CD4-positive, alpha-beta memory T cell (primary cell): ENCODE results near the gene CAPRIN1. TPM values are rescaled to one million over a fixed set of nuclear protein-coding genes. Genes with fewer than 3 reads are reported as not detected.
A peak's percentile ranks its signal among the peaks of the same experiment; 100 is the strongest.

Experiments used
- CTCF ChIA-PET: fragments of 350-600 bp; sonication (Branson Sonifier 250); formaldehyde crosslinking; loops from one replicate; lab custom pipeline; 2021; ENCODE audit warnings: inconsistent platforms; ENCODE audit not compliant: partially characterized antibody; lab: Charles Lee
- POLR2A ChIA-PET: fragments of 350-600 bp; sonication (Branson Sonifier 250); formaldehyde crosslinking; loops from one replicate; lab custom pipeline; 2021; ENCODE audit not compliant: partially characterized antibody; lab: Charles Lee
- DNase-seq, 5 donors: peaks; one replicate each; pipeline versions ENCODE4 v3.0.0 to v3.0.0-alpha.2; 2020 to 2022; ENCODE audit warnings: mixed read lengths in 1 of 5
- H3K27ac ChIP-seq: one replicate; pipeline ENCODE4 v1.7.0; 2013; ENCODE audit warnings: low read depth, low read length
- H3K27me3 ChIP-seq: 2 replicates; pipeline ENCODE4 v1.7.0; 2013; ENCODE audit warnings: mild to moderate bottlenecking, low read length, moderate library complexity; ENCODE audit not compliant: insufficient read depth
- H3K36me3 ChIP-seq: 2 replicates; pipeline ENCODE4 v1.7.0; 2013; ENCODE audit warnings: mild to moderate bottlenecking, low read length, moderate library complexity; ENCODE audit not compliant: insufficient read depth
- H3K4me1 ChIP-seq: 2 replicates; pipeline ENCODE4 v1.7.0; 2013; ENCODE audit warnings: mild to moderate bottlenecking, low read length, moderate library complexity; ENCODE audit not compliant: insufficient read depth
- H3K4me3 ChIP-seq, 2 donors: one replicate each; pipeline ENCODE4 v1.7.0; 2013; ENCODE audit warnings: low read length in 2 of 2, mild to moderate bottlenecking in 1 of 2
- H3K9me3 ChIP-seq, 2 donors: one replicate each; pipeline ENCODE4 v1.7.0; 2013; ENCODE audit warnings: low read length in 2 of 2, control low read depth in 1 of 2; ENCODE audit not compliant: control insufficient read depth in 1 of 2
- H3K27ac Mint-ChIP-seq, 7 donors: one replicate each; pipeline ENCODE4 v1.8.0; 2020 to 2021; ENCODE audit warnings: mixed read lengths in 7 of 7, mild to moderate bottlenecking in 6 of 7, inconsistent platforms in 3 of 7, moderate library complexity in 3 of 7
- H3K27me3 Mint-ChIP-seq, 2 donors: one replicate each; pipeline ENCODE4 v1.8.0; 2020 to 2021; ENCODE audit warnings: mixed read lengths in 2 of 2
- H3K36me3 Mint-ChIP-seq, 2 donors: one replicate each; pipeline ENCODE4 v1.8.0; 2020 to 2021; ENCODE audit warnings: mixed read lengths in 2 of 2, inconsistent platforms in 1 of 2, mild to moderate bottlenecking in 1 of 2
- H3K4me1 Mint-ChIP-seq, 4 donors: one replicate each; pipeline ENCODE4 v1.8.0; 2020 to 2021; ENCODE audit warnings: mixed read lengths in 4 of 4, mild to moderate bottlenecking in 1 of 4
- H3K4me3 Mint-ChIP-seq, 8 donors: one replicate each; pipeline ENCODE4 v1.8.0; 2020 to 2021; ENCODE audit warnings: mixed read lengths in 8 of 8, mild to moderate bottlenecking in 7 of 8, moderate library complexity in 6 of 8, inconsistent platforms in 3 of 8
- H3K9me3 Mint-ChIP-seq, 8 donors: one replicate each; pipeline ENCODE4 v1.8.0; 2020 to 2021; ENCODE audit warnings: mixed read lengths in 8 of 8, mild to moderate bottlenecking in 5 of 8, inconsistent platforms in 3 of 8, moderate library complexity in 1 of 8
- intact Hi-C: fragments of 100-400 bp; cut with micrococcal nuclease; formaldehyde crosslinking; loops from one replicate; pipeline ENCODE4 v1.15.1; 2023
- polyA plus RNA-seq, 2 donors: library from polyadenylated mRNA; unstranded; fragments of 300-500 nt; fragmentation: Illumina TruSeq; gene quantifications; one replicate each; pipeline ENCODE4 v1.2.3, GENCODE V29; 2021
- total RNA-seq, 2 experiments: library from RNA; stranded (reverse); gene quantifications; one replicate each; pipeline ENCODE4 v1.2.3, GENCODE V29; 2021

CAPRIN1 gene
- total and polyA plus RNA-seq, 4 experiments from 2014 or later = 43.3 to 176 (median 128) TPM

DNA sequence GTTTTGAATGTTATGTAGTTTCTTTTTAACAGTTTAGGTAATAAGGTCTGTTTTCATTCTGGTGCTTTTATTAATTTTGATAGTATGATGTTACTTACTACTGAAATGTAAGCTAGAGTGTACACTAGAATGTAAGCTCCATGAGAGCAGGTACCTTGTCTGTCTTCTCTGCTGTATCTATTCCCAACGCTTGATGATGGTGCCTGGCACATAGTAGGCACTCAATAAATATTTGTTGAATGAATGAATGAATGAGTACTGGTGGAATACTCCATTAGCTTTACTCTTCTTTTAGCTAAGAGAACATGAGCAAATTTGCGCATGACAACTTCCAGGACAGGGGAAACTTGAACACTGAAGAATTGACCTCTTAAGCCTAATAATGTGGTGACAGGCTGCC is 47.3 kb downstream of the CAPRIN1 start:
- Mint-ChIP-seq H3K9me3 (no peaks in the 10 kb centered on the region), H3K27ac (no peak overlapping the region), H3K36me3 (peaks cover 24 to 59% of the 10 kb centered on the region in 2 donors), H3K4me3 (no peak overlapping the region), H3K27me3 (no peaks in the 10 kb centered on the region), H3K4me1 (peaks cover 1 to 8% (median 6%) of the 10 kb centered on the region in 4 donors)
- Histone ChIP-seq H3K4me1 (peaks cover 1% of the 10 kb centered on the region), H3K4me3 (no peak overlapping the region), H3K27ac (no peak overlapping the region), H3K27me3 (no peaks in the 10 kb centered on the region), H3K9me3 (no peaks in the 10 kb centered on the region), H3K36me3 (peaks cover 62% of the 10 kb centered on the region)
- intact Hi-C loops = no loop called here
- no peak for DNase-seq
- CTCF ChIA-PET = interaction anchor here (0.7 to 1.3 kb wide), 5 partner anchors 11 to 80 kb away, joined by 3 to 4 read pairs (median 3); no protein-coding TSS in a partner anchor
- POLR2A ChIA-PET = interaction anchor here (1.0 kb wide), 1 partner anchor 52 kb away, joined by 3 read pairs; no protein-coding TSS in a partner anchor

DNA sequence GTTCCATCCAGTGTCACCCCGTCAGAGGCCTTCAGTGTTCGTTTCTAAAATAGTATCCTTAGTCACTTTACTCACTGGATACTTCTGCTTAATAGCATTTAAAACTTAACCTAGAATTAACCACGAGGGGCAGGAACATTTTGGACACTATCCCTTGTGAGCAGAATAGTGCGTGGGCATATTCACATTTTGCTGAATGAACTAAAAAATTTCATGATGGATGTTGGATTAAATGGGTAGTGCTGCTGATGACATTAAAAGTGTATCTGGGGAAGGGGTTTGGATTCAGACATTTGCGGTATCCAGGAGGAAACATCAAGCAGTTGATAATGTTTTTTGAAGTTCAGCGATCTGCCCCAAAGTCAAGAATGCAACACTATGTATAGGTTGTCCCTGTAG is 53.1 kb downstream of the CAPRIN1 start:
- peak overlapping the region; percentile 95 to 98 (median 97) for H3K4me3 Mint-ChIP-seq
- H3K27me3 Mint-ChIP-seq = peaks cover 0 to 2% of the 10 kb centered on the region in 2 donors
- H3K27ac Mint-ChIP-seq = peak overlapping the region; percentile 99 to 100 (median 99)
- Histone ChIP-seq H3K27ac (peak overlapping the region; percentile 90), H3K4me1 (peaks cover 31% of the 10 kb centered on the region), H3K4me3 (peak overlapping the region; percentile 82 to 86), H3K27me3 (no peaks in the 10 kb centered on the region), H3K9me3 (no peaks in the 10 kb centered on the region), H3K36me3 (peaks cover 24% of the 10 kb centered on the region)
- intact Hi-C loops = loop anchor here (1.0 to 10.0 kb wide), 6 partner anchors 18 to 334 kb away; partner anchors contain the start of genes ABTB2, CAPRIN1, CAT and FBXO3
- H3K9me3 Mint-ChIP-seq = peaks cover 0 to 7% (median 0%) of the 10 kb centered on the region in 8 donors
- ChIA-PET POLR2A (interaction anchor here (0.6 to 7.0 kb wide), 21 partner anchors 8 to 812 kb away, joined by 3 to 157 read pairs (median 5); partner anchors contain the start of genes ABTB2, APIP, CAPRIN1 and CAT), CTCF (interaction anchor here (0.8 to 2.7 kb wide), 6 partner anchors 16 to 107 kb away, joined by 3 to 15 read pairs (median 5); partner anchors contain the start of gene CAPRIN1)
- peaks cover 8 to 50% of the 10 kb centered on the region in 2 donors for H3K36me3 Mint-ChIP-seq
- peaks cover 38 to 63% (median 50%) of the 10 kb centered on the region in 4 donors for H3K4me1 Mint-ChIP-seq
- no peak for DNase-seq

DNA sequence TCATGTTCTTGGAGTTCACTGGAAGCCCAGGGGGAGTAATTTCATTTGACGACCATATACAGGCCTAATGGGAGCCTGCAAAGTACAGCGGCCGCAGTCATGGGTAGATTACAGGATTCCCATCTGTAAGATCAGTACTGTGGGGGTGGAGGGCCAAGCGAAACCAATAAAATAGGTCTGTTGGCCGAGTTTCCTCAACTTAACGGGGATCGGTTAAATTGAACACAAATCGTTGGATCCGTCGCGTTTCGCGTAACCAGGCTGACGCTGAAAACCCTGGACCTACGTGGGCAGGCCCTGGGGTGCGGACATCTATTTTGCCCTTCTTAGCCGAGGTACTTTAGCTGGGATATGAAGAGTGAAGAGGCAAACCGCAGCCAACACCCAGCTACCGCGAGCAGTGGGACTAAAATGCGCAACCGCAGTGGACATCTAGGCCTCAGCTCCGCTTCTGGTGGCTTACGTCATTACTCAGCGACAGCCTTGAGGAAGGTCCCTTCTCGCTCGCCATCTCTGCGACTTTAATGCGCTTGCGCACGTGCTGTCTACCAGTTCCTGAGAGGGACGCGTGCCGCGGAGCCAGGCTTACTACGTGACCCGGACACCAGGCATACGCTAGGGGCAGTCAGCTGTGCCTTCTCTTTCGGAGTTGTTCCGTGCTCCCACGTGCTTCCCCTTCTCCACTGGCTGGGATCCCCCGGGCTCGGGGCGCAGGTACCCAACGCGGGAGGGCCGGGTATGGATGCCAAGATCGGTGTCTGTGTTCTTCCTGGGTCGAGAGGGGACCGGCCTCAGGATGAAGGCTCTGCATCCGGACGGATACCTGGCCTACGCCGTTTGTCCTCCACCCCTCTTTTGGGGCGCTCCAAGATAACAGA is 53.8 kb downstream of the CAPRIN1 start, which contains the start of gene NAT10:
Gene NAT10 (plus strand): TSS at position 551 of the 878 bp plus-strand sequence. CDS start 2,597 bp downstream, outside the sequence.
- DNase-seq = peak; percentile 96 to 98 (median 97)
- CTCF ChIA-PET = interaction anchor here (0.6 to 2.7 kb wide), 8 partner anchors 17 to 335 kb away, joined by 3 to 15 read pairs (median 4); partner anchors contain the start of gene CAPRIN1
- POLR2A ChIA-PET = interaction anchor here (0.6 to 7.0 kb wide), 22 partner anchors 8 to 811 kb away, joined by 3 to 157 read pairs (median 4); partner anchors contain the start of genes ABTB2, APIP, CAPRIN1 and CAT
- Histone ChIP-seq H3K4me1 (peaks cover 31% of the 10 kb centered on the region), H3K4me3 (peak within 1 kb of the TSS; percentile 83 to 86), H3K36me3 (peaks cover 23% of the 10 kb centered on the region), H3K27ac (peak within 1 kb of the TSS; percentile 90), H3K27me3 (no peaks in the 10 kb centered on the region), H3K9me3 (no peaks in the 10 kb centered on the region)
- H3K4me1 Mint-ChIP-seq = peaks cover 41 to 67% (median 51%) of the 10 kb centered on the region in 4 donors
- H3K4me3 Mint-ChIP-seq = peak within 1 kb of the TSS; percentile 95 to 98 (median 97)
- H3K27me3 Mint-ChIP-seq = peaks cover 0 to 2% of the 10 kb centered on the region in 2 donors
- intact Hi-C loops = loop anchor here (1.0 to 10.0 kb wide), 6 partner anchors 19 to 333 kb away; partner anchors contain the start of genes ABTB2, CAPRIN1, CAT and FBXO3
- peaks cover 0 to 7% (median 0%) of the 10 kb centered on the region in 8 donors for H3K9me3 Mint-ChIP-seq
- H3K36me3 Mint-ChIP-seq = peaks cover 13 to 51% of the 10 kb centered on the region in 2 donors
- peak within 1 kb of the TSS; percentile 99 to 100 (median 99) for H3K27ac Mint-ChIP-seq

DNA sequence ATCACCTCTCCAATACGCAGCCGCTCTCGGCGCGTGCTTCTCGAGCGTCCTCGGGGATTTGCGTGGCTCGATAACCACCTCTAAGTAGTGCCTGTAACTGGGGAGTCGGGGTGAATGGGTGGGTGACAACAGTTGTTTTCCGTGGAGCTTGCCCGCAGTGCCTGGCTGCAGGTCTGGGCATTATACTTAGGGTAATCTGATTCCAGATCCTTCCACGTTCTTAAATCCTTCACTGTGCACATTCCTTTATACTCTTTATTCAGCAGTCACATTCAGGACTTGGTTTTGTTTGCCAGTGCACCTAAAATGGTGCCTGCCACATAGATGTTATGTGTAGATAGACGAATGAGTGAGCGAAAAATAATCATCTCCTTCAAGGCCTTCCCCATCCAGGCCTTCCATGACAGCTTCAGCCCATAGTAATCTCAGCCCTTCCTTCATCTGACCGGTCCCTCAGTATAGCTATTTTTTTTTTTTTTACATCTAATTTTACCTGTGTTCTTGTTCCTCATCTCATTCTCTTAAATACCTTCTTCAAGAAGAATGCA is 54.5 kb downstream of the CAPRIN1 start:
- no peaks in the 10 kb centered on the region for H3K27me3 ChIP-seq
- Mint-ChIP-seq H3K27me3 (peaks cover 0 to 2% of the 10 kb centered on the region in 2 donors), H3K4me3 (peak overlapping the region; percentile 95 to 98 (median 97))

DNA sequence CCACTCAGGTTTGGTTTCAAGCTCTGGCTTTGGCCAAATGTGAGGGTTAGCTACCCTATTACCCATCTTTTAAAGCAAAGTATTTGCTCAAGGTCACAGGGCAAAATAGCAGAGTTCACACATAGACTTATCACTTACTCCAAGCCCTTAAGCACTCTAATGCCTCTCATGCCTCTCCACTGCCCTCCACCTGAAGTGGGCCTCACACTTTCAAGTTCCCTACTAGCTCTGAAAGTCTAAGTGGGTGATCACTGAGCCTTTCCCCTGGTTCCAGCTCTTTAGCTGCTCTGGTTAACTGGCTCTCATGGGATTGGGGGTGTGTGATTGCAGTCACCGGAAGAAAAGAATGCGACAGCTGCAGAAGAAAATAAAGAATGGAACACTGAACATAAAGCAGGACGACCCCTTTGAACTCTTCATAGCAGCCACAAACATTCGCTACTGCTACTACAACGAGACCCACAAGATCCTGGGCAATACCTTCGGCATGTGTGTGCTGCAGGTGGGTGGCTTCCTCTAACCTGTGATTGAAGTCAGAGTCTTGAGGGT is 60.3 kb downstream of the CAPRIN1 start:
- H3K27me3 Mint-ChIP-seq = no peaks in the 10 kb centered on the region
- H3K4me3 ChIP-seq = no peak overlapping the region
- no peak overlapping the region for H3K4me3 Mint-ChIP-seq
- H3K9me3 ChIP-seq = no peaks in the 10 kb centered on the region
- CTCF ChIA-PET = no interaction called here
- H3K36me3 Mint-ChIP-seq = peaks cover 57 to 81% of the 10 kb centered on the region in 2 donors
- POLR2A ChIA-PET = interaction anchor here (0.6 kb wide), 1 partner anchor 62 kb away, joined by 3 read pairs; no protein-coding TSS in a partner anchor
- intact Hi-C loops = no loop called here
- H3K4me1 Mint-ChIP-seq = peaks cover 15 to 29% (median 20%) of the 10 kb centered on the region in 4 donors
- H3K27ac ChIP-seq = no peak overlapping the region
- peaks cover 9% of the 10 kb centered on the region for H3K4me1 ChIP-seq
- no peaks in the 10 kb centered on the region for H3K9me3 Mint-ChIP-seq
- peaks cover 69% of the 10 kb centered on the region for H3K36me3 ChIP-seq
- H3K27ac Mint-ChIP-seq = peak overlapping the region in 2 of 7 donors; percentile 20 to 55
- no peak for DNase-seq
- H3K27me3 ChIP-seq = no peaks in the 10 kb centered on the region

More for the DNA sequence above, 54.5 kb downstream of the CAPRIN1 start:
- H3K4me3 ChIP-seq = peak overlapping the region; percentile 83 to 86
- H3K4me1 ChIP-seq = peaks cover 31% of the 10 kb centered on the region
- no peaks in the 10 kb centered on the region for H3K9me3 ChIP-seq
- POLR2A ChIA-PET = interaction anchor here (0.6 to 7.0 kb wide), 16 partner anchors 8 to 926 kb away, joined by 3 to 157 read pairs (median 6); partner anchors contain the start of genes ABTB2, APIP, CAPRIN1 and CAT
- CTCF ChIA-PET = interaction anchor here (0.6 to 2.7 kb wide), 8 partner anchors 8 to 336 kb away, joined by 3 to 15 read pairs (median 4); partner anchors contain the start of gene CAPRIN1
- intact Hi-C loops = loop anchor here (1.0 to 10.0 kb wide), 6 partner anchors 20 to 332 kb away; partner anchors contain the start of genes ABTB2, CAPRIN1, CAT and FBXO3
- peaks cover 24% of the 10 kb centered on the region for H3K36me3 ChIP-seq
- no peak for DNase-seq
- peak overlapping the region; percentile 90 for H3K27ac ChIP-seq
- Mint-ChIP-seq H3K27ac (peak overlapping the region; percentile 99 to 100 (median 99)), H3K36me3 (peaks cover 14 to 50% of the 10 kb centered on the region in 2 donors), H3K4me1 (peaks cover 42 to 67% (median 51%) of the 10 kb centered on the region in 4 donors), H3K9me3 (peaks cover 0 to 7% (median 0%) of the 10 kb centered on the region in 8 donors)

DNA sequence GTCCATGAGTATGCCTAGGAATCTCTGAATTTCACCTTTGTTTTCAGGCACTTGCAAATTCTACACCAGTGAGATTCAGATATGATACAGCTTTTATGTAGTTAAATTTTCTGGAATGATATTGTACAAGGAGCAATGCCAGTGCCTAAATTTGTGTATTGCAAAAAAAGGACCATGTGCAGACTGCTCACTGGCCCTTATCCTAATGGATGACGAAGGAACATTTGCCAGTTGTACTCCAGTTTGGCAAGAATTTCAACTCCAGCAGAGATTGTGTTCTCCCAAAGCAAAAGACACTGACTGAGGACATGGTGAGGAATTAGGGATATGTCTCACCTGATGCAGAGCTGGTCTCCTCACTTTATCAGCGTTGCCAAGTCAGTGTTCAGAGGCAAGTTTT is 62.5 kb downstream of the CAPRIN1 start:
- H3K36me3 Mint-ChIP-seq = peaks cover 73 to 85% of the 10 kb centered on the region in 2 donors
- Histone ChIP-seq H3K27ac (no peak overlapping the region), H3K36me3 (peaks cover 83% of the 10 kb centered on the region), H3K4me1 (no peaks in the 10 kb centered on the region), H3K9me3 (no peaks in the 10 kb centered on the region), H3K4me3 (no peak overlapping the region), H3K27me3 (no peaks in the 10 kb centered on the region)
- H3K27ac Mint-ChIP-seq = no peak overlapping the region
- ChIA-PET POLR2A (interaction anchor here (0.6 to 1.4 kb wide), 2 partner anchors 9 to 227 kb away, joined by 3 to 4 read pairs; partner anchors contain the start of gene NAT10), CTCF (no interaction called here)
- H3K4me3 Mint-ChIP-seq = no peak overlapping the region
- no peak for DNase-seq
- no peaks in the 10 kb centered on the region for H3K27me3 Mint-ChIP-seq
- H3K9me3 Mint-ChIP-seq = no peaks in the 10 kb centered on the region
- peaks cover 3 to 10% (median 8%) of the 10 kb centered on the region in 4 donors for H3K4me1 Mint-ChIP-seq
- intact Hi-C loops = no loop called here
